ENCODE results near the gene ZSCAN23. TPM values are rescaled to one million over a fixed set of nuclear protein-coding genes. Genes with fewer than 3 reads are reported as not detected.
A peak's percentile ranks its signal among the peaks of the same experiment; 100 is the strongest.

The ZSCAN23 gene
- total RNA-seq = 0.18 and 0.49 TPM in 2 replicates

- DNase-seq = peak; percentile 31
- peaks cover 14% of the 10 kb centered on the region for H3K4me1 Mint-ChIP-seq
- H3K4me3 Mint-ChIP-seq = peak within 1 kb of the TSS; percentile 87
- TF ChIP-seq CTCF (IDR thresholded peaks at IDR 0.05) = no peak
- POLR2A ChIA-PET = interaction anchor here (0.9 kb wide), 1 partner anchor 44 kb away, joined by 3 read pairs; the partner anchor contains the start of gene ZSCAN12
- CTCF ChIA-PET = interaction anchor here (1.0 kb wide), 1 partner anchor 94 kb away, joined by 3 read pairs; the partner anchor contains the start of gene ZKSCAN3
- peaks cover 17% of the 10 kb centered on the region for H3K9me3 Mint-ChIP-seq
- peaks cover 43% of the 10 kb centered on the region for H3K27me3 Mint-ChIP-seq
- no peaks in the 10 kb centered on the region for H3K36me3 Mint-ChIP-seq (ENCODE audit: low read depth)
- peak; percentile 71 for ATAC-seq (ENCODE audit: low read depth)
- H3K27ac Mint-ChIP-seq = peak within 1 kb of the TSS; percentile 51
- intact Hi-C loops (cut with micrococcal nuclease) = loop anchor here (1.0 kb wide), 1 partner anchor 44 kb away; the partner anchor contains the start of gene ZSCAN12
Measured at GRCh38 chr6:28443112-28443773, at the start of gene ZSCAN23. Gene ZSCAN23 (minus strand): TSS chr6:28443491. CDS start chr6:28436266, 7,225 bp downstream.

GRCh38 chr6:28491984-28492317 lies 48.7 kb upstream of the ZSCAN23 start:
- peaks cover 62% of the 10 kb centered on the region for H3K27me3 Mint-ChIP-seq
- CTCF ChIA-PET = no interaction called here
- no peak for TF ChIP-seq CTCF (IDR thresholded peaks at IDR 0.05)
- no peaks in the 10 kb centered on the region for H3K9me3 Mint-ChIP-seq
- intact Hi-C loops (cut with micrococcal nuclease) = no loop called here
- peaks cover 24% of the 10 kb centered on the region for H3K4me1 Mint-ChIP-seq
- ATAC-seq (ENCODE audit: low read depth) = no peak
- no peak overlapping the region for H3K27ac Mint-ChIP-seq
- H3K36me3 Mint-ChIP-seq (ENCODE audit: low read depth) = no peaks in the 10 kb centered on the region
- no peak overlapping the region for H3K4me3 Mint-ChIP-seq
- no peak for DNase-seq
- POLR2A ChIA-PET = no interaction called here

GRCh38 chr6:28490205-28490890 lies 47.1 kb upstream of the ZSCAN23 start:
- TF ChIP-seq CTCF (IDR thresholded peaks at IDR 0.05) = no peak

GRCh38 chr6:28489366-28490204 lies 46.3 kb upstream of the ZSCAN23 start:
- POLR2A ChIA-PET = interaction anchor here (0.6 to 0.7 kb wide), 2 partner anchors 594 to 1092 kb away, joined by 3 to 10 read pairs; no protein-coding TSS in a partner anchor
- Mint-ChIP-seq H3K27ac (no peak overlapping the region), H3K27me3 (peaks cover 70% of the 10 kb centered on the region), H3K9me3 (no peaks in the 10 kb centered on the region), H3K4me1 (peaks cover 24% of the 10 kb centered on the region), H3K36me3 (ENCODE audit: low read depth) (no peaks in the 10 kb centered on the region), H3K4me3 (peak overlapping the region; percentile 62)
- CTCF ChIA-PET = no interaction called here
- DNase-seq (no peak), ATAC-seq (ENCODE audit: low read depth) (peak; percentile 5)
- no peak for TF ChIP-seq CTCF (IDR thresholded peaks at IDR 0.05)
- intact Hi-C loops (cut with micrococcal nuclease) = no loop called here

More at GRCh38 chr6:28490205-28490890, 47.1 kb upstream of the ZSCAN23 start:
- intact Hi-C loops (cut with micrococcal nuclease) = no loop called here
- Mint-ChIP-seq H3K27ac (no peak overlapping the region), H3K27me3 (peaks cover 72% of the 10 kb centered on the region), H3K4me1 (peaks cover 24% of the 10 kb centered on the region), H3K36me3 (ENCODE audit: low read depth) (no peaks in the 10 kb centered on the region), H3K4me3 (peak overlapping the region; percentile 62), H3K9me3 (no peaks in the 10 kb centered on the region)
- DNase-seq = no peak
- CTCF ChIA-PET = no interaction called here
- POLR2A ChIA-PET = no interaction called here
- no peak for ATAC-seq (ENCODE audit: low read depth)
